NB4 (cell line): ENCODE measurements around the gene RGS19.

Experiments used
- MYC ChIP-seq: IDR thresholded peaks from 2 replicates; pipeline ENCODE4 v1.6.1; 2011; ENCODE audit warnings: low read depth, low read length
- POLR2A ChIP-seq: IDR thresholded peaks from 2 replicates; pipeline ENCODE4 v1.6.1; 2011; ENCODE audit warnings: mild to moderate bottlenecking; ENCODE audit not compliant: insufficient read length; ENCODE audit errors: extremely low read depth
- TF ChIP-seq, protein P1 (sequence below): IDR thresholded peaks from one replicate; pipeline ENCODE4 v1.5.1; 2012; ENCODE audit warnings: low read depth, low read length

DNA sequence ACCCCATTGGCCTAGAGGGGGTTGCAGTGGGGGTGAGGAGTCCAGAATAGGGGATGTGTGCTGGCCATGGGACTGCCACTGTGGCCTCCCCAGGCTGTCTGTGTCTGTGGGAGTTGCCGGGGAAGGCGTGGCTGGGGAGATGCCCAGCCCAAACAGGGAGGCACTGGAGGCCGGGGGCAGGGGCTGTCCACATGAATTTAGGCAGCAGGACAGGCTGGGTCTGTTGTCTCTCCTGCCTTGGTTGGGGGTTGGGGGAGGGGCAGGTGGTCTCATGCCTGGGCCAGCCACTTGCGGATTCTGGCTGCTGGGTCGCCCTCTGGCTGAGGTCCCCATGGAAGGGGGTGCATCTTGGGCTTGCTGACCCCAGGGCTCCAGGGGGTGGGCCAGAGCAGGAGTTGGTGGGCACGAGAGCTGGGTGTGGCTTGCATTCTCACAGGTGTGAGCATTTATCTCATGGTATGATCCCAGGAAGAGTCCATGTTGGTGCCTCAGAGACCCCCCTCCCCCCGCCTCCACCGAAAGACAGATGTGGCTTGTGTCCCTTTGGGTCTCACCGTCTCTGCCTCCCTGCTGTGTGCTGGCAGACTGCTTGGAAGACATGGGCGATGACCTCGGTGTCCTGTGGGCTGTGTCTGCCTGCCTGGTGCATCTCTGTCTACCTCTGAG, 33.8 kb downstream of the RGS19 start:
- TF ChIP-seq, protein P1, sequence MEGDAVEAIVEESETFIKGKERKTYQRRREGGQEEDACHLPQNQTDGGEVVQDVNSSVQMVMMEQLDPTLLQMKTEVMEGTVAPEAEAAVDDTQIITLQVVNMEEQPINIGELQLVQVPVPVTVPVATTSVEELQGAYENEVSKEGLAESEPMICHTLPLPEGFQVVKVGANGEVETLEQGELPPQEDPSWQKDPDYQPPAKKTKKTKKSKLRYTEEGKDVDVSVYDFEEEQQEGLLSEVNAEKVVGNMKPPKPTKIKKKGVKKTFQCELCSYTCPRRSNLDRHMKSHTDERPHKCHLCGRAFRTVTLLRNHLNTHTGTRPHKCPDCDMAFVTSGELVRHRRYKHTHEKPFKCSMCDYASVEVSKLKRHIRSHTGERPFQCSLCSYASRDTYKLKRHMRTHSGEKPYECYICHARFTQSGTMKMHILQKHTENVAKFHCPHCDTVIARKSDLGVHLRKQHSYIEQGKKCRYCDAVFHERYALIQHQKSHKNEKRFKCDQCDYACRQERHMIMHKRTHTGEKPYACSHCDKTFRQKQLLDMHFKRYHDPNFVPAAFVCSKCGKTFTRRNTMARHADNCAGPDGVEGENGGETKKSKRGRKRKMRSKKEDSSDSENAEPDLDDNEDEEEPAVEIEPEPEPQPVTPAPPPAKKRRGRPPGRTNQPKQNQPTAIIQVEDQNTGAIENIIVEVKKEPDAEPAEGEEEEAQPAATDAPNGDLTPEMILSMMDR = no peak
- TF ChIP-seq POLR2A (no peak), MYC (no peak)
